ENCODE data around the gene GRIK2. TPM values are rescaled to one million over a fixed set of nuclear protein-coding genes. Genes with fewer than 3 reads are reported as not detected.

GRIK2 gene
- total RNA-seq, 1 donor from 2014 or later = 0.11 TPM

- no peak for DNase-seq
- intact Hi-C loops (cut with micrococcal nuclease) = no loop called here
- CTCF ChIA-PET = no interaction called here
- no peak overlapping the region for H3K27ac Mint-ChIP-seq
- H3K27me3 Mint-ChIP-seq = no peaks in the 10 kb centered on the region
- no peaks in the 10 kb centered on the region for H3K4me1 Mint-ChIP-seq
- POLR2A ChIA-PET = no interaction called here
- H3K36me3 Mint-ChIP-seq (ENCODE audit: low read depth) = no peaks in the 10 kb centered on the region
- TF ChIP-seq CTCF (IDR thresholded peaks at IDR 0.05) = no peak
- no peaks in the 10 kb centered on the region for H3K9me3 Mint-ChIP-seq
- ATAC-seq (ENCODE audit: low read depth) = no peak
- no peak overlapping the region for H3K4me3 Mint-ChIP-seq
Observed at GRCh38 chr6:101689156-101689555, 295.6 kb downstream of the GRIK2 start.

DNA sequence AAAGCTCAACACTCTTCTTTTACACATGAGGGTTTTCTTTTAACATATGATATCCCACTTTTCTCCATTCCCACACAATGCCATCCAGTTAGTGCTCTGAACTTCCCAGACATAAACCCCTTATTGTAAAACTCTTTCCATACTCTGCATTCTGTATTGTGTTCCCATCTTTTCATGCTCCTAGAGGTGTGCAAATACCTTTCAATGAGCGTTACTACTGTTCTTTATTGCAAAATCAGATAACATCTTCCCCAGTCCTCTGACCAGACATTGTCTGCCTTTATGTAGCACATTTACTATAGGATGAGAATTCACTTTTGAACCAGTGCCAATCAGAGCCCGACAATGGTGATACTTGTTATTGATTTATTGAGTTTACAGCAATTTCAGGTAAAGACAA, 296.2 kb downstream of the GRIK2 start:
- Mint-ChIP-seq H3K27ac (no peak overlapping the region), H3K4me3 (no peak overlapping the region), H3K9me3 (no peaks in the 10 kb centered on the region), H3K27me3 (no peaks in the 10 kb centered on the region), H3K4me1 (no peaks in the 10 kb centered on the region), H3K36me3 (ENCODE audit: low read depth) (no peaks in the 10 kb centered on the region)
- POLR2A ChIA-PET = no interaction called here
- CTCF ChIA-PET = no interaction called here
- DNase-seq (no peak), ATAC-seq (ENCODE audit: low read depth) (no peak)
- intact Hi-C loops (cut with micrococcal nuclease) = no loop called here
- TF ChIP-seq CTCF (IDR thresholded peaks at IDR 0.05) = no peak

GRCh38 chr6:101700655-101701054, 307.1 kb downstream of the GRIK2 start:
- no peak for TF ChIP-seq CTCF (IDR thresholded peaks at IDR 0.05)
- Mint-ChIP-seq H3K27me3 (no peaks in the 10 kb centered on the region), H3K4me3 (no peak overlapping the region), H3K4me1 (no peaks in the 10 kb centered on the region), H3K36me3 (ENCODE audit: low read depth) (no peaks in the 10 kb centered on the region), H3K9me3 (peaks cover 2% of the 10 kb centered on the region), H3K27ac (no peak overlapping the region)
- ChIA-PET POLR2A (no interaction called here), CTCF (no interaction called here)
- intact Hi-C loops (cut with micrococcal nuclease) = no loop called here
- ATAC-seq (ENCODE audit: low read depth) (no peak), DNase-seq (no peak)

DNA sequence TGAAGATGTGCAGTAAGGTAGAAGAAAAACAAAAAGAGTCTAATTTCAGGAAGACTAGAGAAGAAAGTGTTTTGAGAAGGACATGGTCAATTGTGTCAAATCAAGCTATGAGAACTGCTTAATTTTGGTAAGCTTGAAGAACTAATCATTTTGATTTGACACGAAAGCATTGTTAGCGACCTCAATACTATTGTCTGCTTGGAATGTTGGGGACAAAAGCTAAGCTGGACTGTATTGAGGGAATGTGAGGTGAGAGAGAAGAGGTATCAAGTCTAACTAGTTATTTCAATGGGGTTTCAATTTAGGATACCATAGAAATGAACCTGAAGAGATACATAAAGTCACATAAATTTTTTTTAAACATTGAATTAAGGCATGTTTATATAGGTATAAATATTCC, 309.8 kb downstream of the GRIK2 start:
- ATAC-seq (ENCODE audit: low read depth) (no peak), DNase-seq (no peak)
- ChIA-PET POLR2A (no interaction called here), CTCF (no interaction called here)
- H3K27ac Mint-ChIP-seq = no peak overlapping the region
- intact Hi-C loops (cut with micrococcal nuclease) = no loop called here
- no peak for TF ChIP-seq CTCF (IDR thresholded peaks at IDR 0.05)
- no peaks in the 10 kb centered on the region for H3K4me1 Mint-ChIP-seq
- H3K27me3 Mint-ChIP-seq = no peaks in the 10 kb centered on the region
- peaks cover 2% of the 10 kb centered on the region for H3K9me3 Mint-ChIP-seq
- no peak overlapping the region for H3K4me3 Mint-ChIP-seq
- H3K36me3 Mint-ChIP-seq (ENCODE audit: low read depth) = no peaks in the 10 kb centered on the region

GRCh38 chr6:101705866-101706265, 312.4 kb downstream of the GRIK2 start:
- H3K36me3 Mint-ChIP-seq (ENCODE audit: low read depth) = no peaks in the 10 kb centered on the region
- intact Hi-C loops (cut with micrococcal nuclease) = no loop called here
- CTCF ChIA-PET = no interaction called here

More at GRCh38 chr6:101705866-101706265, 312.4 kb downstream of the GRIK2 start:
- Mint-ChIP-seq H3K27ac (no peak overlapping the region), H3K9me3 (peaks cover 2% of the 10 kb centered on the region), H3K27me3 (no peaks in the 10 kb centered on the region), H3K4me1 (no peaks in the 10 kb centered on the region), H3K4me3 (no peak overlapping the region)
- TF ChIP-seq CTCF (IDR thresholded peaks at IDR 0.05) = no peak
- ATAC-seq (ENCODE audit: low read depth) = no peak
- POLR2A ChIA-PET = no interaction called here
- no peak for DNase-seq
